Panc1 (cell line): ENCODE data around the gene EHD3.

Experiments
- CTCF ChIP-seq: fragments of 450-650 bp; IDR thresholded peaks from 2 replicates; pipeline ENCODE4 v1.5.1; 2017; ENCODE audit warnings: mild to moderate bottlenecking
- POLR2AphosphoS5 ChIP-seq: IDR thresholded peaks from 2 replicates; pipeline ENCODE4 v1.6.1; 2012; ENCODE audit warnings: mild to moderate bottlenecking, low read depth, low read length, moderate library complexity
- REST ChIP-seq, 2 experiments: IDR thresholded peaks; 2 replicates each; pipeline ENCODE4 v1.6.1; 2011 to 2012; ENCODE audit warnings: low read depth in 2 of 2, control low read depth in 1 of 2, low read length in 1 of 2, mild to moderate bottlenecking in 1 of 2, moderate library complexity in 1 of 2; ENCODE audit not compliant: insufficient read depth in 1 of 2
- SIN3A ChIP-seq: IDR thresholded peaks from 2 replicates; pipeline ENCODE4 v1.6.1; 2012; ENCODE audit warnings: low read depth, mild to moderate bottlenecking, low read length, moderate library complexity, borderline replicate concordance; ENCODE audit not compliant: insufficient read depth
- TCF7L2 ChIP-seq: IDR thresholded peaks from 2 replicates; pipeline ENCODE4 v1.6.1; 2011; ENCODE audit warnings: mild to moderate bottlenecking, low read depth, low read length, inconsistent platforms

GRCh38 chr2:31318361-31319336, 84.7 kb downstream of the EHD3 start:
- TF ChIP-seq CTCF (no peak), REST (IDR thresholded peaks at IDR 0.05; ENCODE audit: insufficient read depth in 1 of 2, low read depth in 2 of 2, low read length in 1 of 2) (no peak), POLR2AphosphoS5 (no peak), TCF7L2 (no peak), SIN3A (no peak)
